GM19025 (cell line): ENCODE data around the gene GCLM.

Experiments used
- ATAC-seq: cut with Tn5 transposase; IDR thresholded peaks from one replicate; pipeline ENCODE4 v1.9.1; 2021; ENCODE audit warnings: mild to moderate bottlenecking, low read depth, moderate library complexity; ENCODE audit not compliant: unreplicated experiment

Gene GCLM

GRCh38 chr1:93847811-93848288 lies 61.4 kb downstream of the GCLM start:
- peak; percentile 20 for ATAC-seq

GRCh38 chr1:93846992-93847810 lies 62.0 kb downstream of the GCLM start:
- peak; percentile 56 for ATAC-seq

DNA sequence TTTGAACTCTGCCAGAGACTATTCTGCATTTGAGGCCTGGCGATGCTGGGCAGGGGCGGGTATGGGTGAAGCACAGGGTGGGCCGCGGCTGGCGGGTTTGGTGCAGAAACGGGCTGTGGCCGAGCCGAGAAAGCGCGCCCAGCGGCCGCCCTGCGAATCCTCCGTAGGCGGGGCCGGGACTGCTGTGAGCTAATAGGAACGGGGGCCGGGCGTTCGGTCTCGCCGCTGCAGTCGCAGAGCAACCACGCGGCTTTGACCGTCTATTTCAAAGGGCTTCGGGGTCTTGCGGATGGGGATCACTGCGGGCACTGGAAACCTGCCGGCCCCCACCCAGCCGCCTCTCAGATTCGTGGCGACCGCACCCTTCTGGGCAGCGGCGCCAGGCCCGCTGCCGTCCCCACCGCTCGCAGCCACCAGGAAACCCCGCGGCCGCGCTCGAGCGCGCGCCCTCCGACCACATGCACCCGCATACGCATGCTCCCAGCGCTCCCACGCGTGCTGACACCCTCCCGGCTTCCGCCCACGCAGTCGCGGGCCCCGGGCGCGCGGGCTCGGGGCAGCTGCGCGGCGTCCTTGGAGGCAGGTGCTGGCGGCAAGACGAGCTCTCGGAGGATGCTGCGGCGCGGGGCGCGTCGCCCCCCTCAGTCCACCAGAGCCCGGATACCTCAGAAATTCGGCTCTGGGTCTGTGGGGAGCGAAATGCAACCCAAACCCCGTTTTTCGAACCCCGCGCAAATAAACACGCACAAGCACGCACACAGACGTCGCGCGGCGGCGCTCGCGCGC lies 62.8 kb downstream of the GCLM start:
- ATAC-seq, result peak; percentile 43

GRCh38 chr1:93845538-93846205 lies 63.6 kb downstream of the GCLM start:
- ATAC-seq, result peak; percentile 2

DNA sequence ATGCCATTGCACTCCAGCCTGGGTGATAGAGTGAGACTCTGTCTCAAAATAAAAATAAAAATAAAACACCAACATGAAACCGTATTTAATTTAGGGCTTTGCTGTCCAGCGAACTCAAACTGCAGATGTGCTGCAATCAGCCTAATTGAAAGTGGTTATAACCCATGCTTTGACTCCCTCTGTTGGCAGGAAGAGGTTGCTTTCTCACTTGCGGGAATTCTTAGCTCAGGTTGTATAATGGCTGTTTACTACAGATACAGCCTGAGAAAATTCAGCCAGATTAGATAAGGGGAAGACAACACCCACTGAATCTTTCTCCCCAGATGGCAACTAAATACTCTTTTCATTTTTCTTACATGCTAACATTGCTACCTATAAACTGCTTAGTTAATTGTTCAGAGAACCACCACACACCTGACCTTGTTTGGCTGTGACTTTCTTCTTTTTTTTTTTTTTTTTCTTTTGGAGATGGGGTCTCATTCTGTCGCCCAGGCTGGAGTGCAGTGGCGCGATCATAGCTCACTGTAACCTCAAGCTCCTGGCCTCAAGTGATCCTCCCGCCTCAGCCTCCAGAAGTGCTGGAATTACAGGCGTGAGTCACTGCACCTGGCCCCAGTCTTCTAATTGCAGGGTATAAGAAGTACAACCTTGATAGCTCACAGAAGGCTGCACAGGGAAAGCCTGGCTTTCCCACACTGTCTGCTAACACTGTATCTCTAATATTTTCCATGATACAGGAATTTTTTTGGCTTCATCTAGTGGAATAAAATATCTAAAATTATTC lies 64.8 kb downstream of the GCLM start:
- ATAC-seq, result no peak

DNA sequence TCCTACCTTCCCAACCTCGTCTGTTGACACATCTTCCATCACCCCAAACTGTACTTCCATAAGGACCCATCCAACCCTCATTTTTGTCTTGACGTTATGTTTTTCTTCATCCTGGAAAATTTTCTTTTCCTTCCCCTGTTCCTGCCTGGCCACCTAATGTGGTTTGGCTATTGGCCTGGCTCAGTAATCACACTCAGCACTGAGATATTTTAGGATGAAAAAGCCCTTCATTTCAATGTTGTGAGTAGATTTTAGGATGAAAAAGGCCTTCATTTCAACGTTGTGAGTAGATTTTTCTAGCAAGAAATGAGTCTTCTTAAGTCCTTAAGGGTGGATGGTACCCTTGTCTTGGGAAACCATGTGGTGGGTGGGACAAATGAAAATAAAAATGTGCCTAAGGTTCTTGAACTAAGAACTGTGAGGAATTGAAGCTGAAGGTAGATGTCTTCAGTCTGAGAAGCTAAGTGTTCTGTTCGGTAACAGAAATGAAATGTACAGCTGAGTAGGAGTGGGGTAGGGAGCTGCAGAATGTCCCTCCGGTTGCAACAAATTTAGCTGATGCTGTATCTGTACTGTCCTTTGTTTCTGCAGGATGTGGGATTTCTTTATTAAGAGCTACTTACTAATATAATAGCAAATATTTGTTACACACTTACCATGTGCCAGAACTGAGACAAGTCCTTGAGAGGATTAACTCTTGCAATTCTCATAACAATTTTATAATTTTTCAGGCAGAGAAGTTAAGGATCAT lies 66.3 kb downstream of the GCLM start:
- no peak for ATAC-seq

GRCh38 chr1:93841771-93842170 lies 67.5 kb downstream of the GCLM start:
- ATAC-seq, result no peak

DNA sequence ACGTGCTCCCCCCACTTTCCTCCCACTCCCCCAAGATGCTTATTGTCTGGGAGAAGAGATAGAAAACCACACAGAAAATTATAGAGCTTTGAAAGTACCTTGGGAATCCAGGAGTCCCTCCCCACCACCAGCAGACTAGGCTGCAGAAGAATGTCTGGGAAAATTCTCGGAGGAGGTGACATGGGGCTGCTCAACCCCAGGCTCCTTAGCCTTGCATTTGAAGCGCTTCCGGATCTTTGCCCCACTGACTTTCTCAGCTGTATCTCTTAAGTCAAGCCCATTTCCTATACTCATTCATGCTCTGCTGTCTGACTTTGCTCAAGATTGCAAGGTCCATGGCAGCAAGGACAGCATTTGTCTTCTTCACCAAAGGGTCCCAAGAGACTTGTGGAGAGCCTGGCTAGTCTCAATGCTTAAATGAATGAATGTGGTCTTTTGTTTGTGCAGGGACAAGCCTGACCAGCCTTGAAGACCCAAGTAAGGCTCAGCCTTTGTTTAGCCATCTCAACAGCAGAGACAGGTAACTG lies 68.2 kb downstream of the GCLM start:
- no peak for ATAC-seq

GRCh38 chr1:93839753-93840152 lies 69.5 kb downstream of the GCLM start:
- ATAC-seq, result no peak

DNA sequence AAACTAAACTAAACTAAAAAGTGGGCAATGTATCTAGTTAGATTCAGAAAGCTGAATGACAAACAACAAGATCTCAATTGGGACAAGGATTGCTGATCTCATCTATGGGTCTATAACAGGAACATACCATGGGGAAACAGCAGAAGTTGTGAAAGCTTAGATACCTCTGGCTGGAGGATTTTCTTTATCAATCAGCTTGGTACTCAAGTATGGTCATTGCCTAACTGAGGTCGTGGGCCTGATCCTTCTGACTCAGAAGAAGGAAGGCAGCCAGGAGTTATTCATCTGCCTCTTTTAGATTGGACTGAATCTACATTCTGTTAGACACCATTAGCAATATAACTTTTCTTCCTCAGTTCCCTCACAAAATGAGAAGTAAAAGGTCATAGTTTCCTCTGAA lies 69.9 kb downstream of the GCLM start:
- no peak for ATAC-seq

GRCh38 chr1:93837961-93838360 lies 71.3 kb downstream of the GCLM start:
- no peak for ATAC-seq
